Measurements from ENCODE around the gene SLC30A4. TPM values are rescaled to one million over a fixed set of nuclear protein-coding genes. Genes with fewer than 3 reads are reported as not detected.

Gene SLC30A4
- polyA plus RNA-seq, 2 of the 4 experiments (the other 2 are of a cell fraction) = 2.2 to 3.1 TPM

DNA sequence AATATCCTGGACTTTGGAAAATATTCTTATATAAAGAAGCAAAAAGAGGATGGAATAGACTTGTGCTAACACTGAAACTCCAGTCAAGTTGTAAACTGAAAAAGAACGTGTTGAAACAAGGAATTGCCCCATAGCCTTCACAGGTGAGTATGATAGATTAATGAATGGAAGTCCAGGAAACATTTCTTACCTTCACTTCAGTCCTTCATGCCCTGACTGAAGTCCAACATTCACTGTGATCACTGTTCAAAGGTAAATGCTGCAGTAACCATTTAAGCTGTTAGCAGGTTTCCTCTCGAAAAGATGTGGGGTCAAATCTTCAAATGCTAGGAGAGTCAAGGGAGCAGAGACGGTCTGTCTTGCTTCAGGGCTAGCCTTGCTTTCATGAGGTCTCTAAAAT, 46.1 kb downstream of the SLC30A4 start:
- ATAC-seq (no peak), DNase-seq (ENCODE audit: low read depth in 1 of 2, low spot score in 1 of 2) (no peak), FAIRE-seq (no peak)
- Histone ChIP-seq H3K27ac (no peak overlapping the region), H3K4me3 (no peak overlapping the region), H3K9me3 (no peaks in the 10 kb centered on the region), H3K4me2 (no peak overlapping the region), H3K4me1 (no peaks in the 10 kb centered on the region)
- POLR2A ChIA-PET = no interaction called here
- CTCF ChIA-PET = no interaction called here
- TF ChIP-seq HEYL (CRISPR knock-in tag; IDR thresholded peaks at IDR 0.05) (no peak), NR3C1 (IDR thresholded peaks at IDR 0.05) (no peak), ZC3H11A (IDR thresholded peaks at IDR 0.05) (no peak), POLR2AphosphoS2 (conservative IDR thresholded peaks at IDR 0.05; ENCODE audit: low read length) (no peak), HDAC2 (IDR thresholded peaks at IDR 0.05) (no peak), ZNF302 (CRISPR knock-in tag; IDR thresholded peaks at IDR 0.05) (no peak), NPAS2 (CRISPR knock-in tag; IDR thresholded peaks at IDR 0.05; ENCODE audit: borderline replicate concordance) (no peak)
- TF ChIP-seq, protein P1, sequence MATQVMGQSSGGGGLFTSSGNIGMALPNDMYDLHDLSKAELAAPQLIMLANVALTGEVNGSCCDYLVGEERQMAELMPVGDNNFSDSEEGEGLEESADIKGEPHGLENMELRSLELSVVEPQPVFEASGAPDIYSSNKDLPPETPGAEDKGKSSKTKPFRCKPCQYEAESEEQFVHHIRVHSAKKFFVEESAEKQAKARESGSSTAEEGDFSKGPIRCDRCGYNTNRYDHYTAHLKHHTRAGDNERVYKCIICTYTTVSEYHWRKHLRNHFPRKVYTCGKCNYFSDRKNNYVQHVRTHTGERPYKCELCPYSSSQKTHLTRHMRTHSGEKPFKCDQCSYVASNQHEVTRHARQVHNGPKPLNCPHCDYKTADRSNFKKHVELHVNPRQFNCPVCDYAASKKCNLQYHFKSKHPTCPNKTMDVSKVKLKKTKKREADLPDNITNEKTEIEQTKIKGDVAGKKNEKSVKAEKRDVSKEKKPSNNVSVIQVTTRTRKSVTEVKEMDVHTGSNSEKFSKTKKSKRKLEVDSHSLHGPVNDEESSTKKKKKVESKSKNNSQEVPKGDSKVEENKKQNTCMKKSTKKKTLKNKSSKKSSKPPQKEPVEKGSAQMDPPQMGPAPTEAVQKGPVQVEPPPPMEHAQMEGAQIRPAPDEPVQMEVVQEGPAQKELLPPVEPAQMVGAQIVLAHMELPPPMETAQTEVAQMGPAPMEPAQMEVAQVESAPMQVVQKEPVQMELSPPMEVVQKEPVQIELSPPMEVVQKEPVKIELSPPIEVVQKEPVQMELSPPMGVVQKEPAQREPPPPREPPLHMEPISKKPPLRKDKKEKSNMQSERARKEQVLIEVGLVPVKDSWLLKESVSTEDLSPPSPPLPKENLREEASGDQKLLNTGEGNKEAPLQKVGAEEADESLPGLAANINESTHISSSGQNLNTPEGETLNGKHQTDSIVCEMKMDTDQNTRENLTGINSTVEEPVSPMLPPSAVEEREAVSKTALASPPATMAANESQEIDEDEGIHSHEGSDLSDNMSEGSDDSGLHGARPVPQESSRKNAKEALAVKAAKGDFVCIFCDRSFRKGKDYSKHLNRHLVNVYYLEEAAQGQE (IDR thresholded peaks at IDR 0.05) = no peak
- TF ChIP-seq, protein P2, sequence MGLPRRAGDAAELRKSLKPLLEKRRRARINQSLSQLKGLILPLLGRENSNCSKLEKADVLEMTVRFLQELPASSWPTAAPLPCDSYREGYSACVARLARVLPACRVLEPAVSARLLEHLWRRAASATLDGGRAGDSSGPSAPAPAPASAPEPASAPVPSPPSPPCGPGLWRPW (IDR thresholded peaks at IDR 0.05) = no peak
- TF ChIP-seq, protein P3, sequence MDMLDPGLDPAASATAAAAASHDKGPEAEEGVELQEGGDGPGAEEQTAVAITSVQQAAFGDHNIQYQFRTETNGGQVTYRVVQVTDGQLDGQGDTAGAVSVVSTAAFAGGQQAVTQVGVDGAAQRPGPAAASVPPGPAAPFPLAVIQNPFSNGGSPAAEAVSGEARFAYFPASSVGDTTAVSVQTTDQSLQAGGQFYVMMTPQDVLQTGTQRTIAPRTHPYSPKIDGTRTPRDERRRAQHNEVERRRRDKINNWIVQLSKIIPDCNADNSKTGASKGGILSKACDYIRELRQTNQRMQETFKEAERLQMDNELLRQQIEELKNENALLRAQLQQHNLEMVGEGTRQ (IDR thresholded peaks at IDR 0.05) = no peak
- WGBS (ENCODE audit: missing lambda C conversion rate) = 62% methylated on average over 3 of the region's 3 CpGs

DNA sequence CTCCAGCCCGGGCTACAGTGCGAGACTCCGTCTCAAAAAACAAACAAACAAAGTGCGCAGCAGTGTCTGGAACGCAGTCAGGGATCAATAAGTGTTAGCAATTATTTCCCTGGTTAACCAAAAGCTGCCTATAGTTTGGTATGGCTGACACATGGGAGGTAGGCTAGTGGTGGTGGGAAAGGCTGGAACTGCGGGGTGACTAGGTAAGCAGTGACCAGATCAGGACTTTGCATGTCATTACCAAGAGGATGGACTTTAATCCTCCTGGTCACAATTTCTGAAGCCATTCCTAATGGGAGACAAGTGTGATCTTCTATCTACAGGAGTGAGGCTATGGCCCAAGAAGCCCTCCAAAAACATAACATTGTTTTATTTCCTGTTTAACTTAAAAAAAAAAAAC, 47.8 kb downstream of the SLC30A4 start:
- ATAC-seq (no peak), FAIRE-seq (no peak), DNase-seq (ENCODE audit: low read depth in 1 of 2, low spot score in 1 of 2) (no peak)
- 78% methylated on average over 6 of the region's 6 CpGs for WGBS (ENCODE audit: missing lambda C conversion rate)
- TF ChIP-seq FOSL2 (IDR thresholded peaks at IDR 0.05) (no peak), FOSL2 (CRISPR knock-in tag; IDR thresholded peaks at IDR 0.05) (no peak), EHF (CRISPR knock-in tag; IDR thresholded peaks at IDR 0.05) (no peak), FOXS1 (CRISPR knock-in tag; IDR thresholded peaks at IDR 0.05) (no peak), RNF2 (IDR thresholded peaks at IDR 0.05; ENCODE audit: borderline replicate concordance, low read depth) (no peak), JUNB (IDR thresholded peaks at IDR 0.05) (no peak)
- TF ChIP-seq, protein P4, sequence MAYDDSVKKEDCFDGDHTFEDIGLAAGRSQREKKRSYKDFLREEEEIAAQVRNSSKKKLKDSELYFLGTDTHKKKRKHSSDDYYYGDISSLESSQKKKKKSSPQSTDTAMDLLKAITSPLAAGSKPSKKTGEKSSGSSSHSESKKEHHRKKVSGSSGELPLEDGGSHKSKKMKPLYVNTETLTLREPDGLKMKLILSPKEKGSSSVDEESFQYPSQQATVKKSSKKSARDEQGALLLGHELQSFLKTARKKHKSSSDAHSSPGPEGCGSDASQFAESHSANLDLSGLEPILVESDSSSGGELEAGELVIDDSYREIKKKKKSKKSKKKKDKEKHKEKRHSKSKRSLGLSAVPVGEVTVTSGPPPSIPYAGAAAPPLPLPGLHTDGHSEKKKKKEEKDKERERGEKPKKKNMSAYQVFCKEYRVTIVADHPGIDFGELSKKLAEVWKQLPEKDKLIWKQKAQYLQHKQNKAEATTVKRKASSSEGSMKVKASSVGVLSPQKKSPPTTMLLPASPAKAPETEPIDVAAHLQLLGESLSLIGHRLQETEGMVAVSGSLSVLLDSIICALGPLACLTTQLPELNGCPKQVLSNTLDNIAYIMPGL (CRISPR knock-in tag; IDR thresholded peaks at IDR 0.05; ENCODE audit: borderline replicate concordance) = no peak
- TF ChIP-seq, protein P1 (IDR thresholded peaks at IDR 0.05) = no peak
- no peak overlapping the region for H3K27ac ChIP-seq
- no peaks in the 10 kb centered on the region for H3K4me1 ChIP-seq
- no peak overlapping the region for H3K4me3 ChIP-seq
- H3K4me2 ChIP-seq = no peak overlapping the region
- H3K9me3 ChIP-seq = no peaks in the 10 kb centered on the region
- POLR2A ChIA-PET = no interaction called here
- CTCF ChIA-PET = interaction anchor here (1.1 to 4.4 kb wide), 4 partner anchors 17 to 139 kb away, joined by 3 to 20 read pairs (median 6); no protein-coding TSS in a partner anchor
